Measurements from ENCODE around the gene ISG20.
"Not testable (repeated sequence)": the region's sequence is repeated elsewhere in the genome, so short reads cannot be mapped to it uniquely, and the experiment has no call there.

Gene ISG20

GRCh38 chr15:88618686-88619085 lies 20.1 kb upstream of the ISG20 start:
- DNase-seq (ENCODE audit: low spot score): no peak

- no peak for DNase-seq (ENCODE audit: low spot score)
Measured at GRCh38 chr15:88619796-88620195, 19.0 kb upstream of the ISG20 start.

DNA sequence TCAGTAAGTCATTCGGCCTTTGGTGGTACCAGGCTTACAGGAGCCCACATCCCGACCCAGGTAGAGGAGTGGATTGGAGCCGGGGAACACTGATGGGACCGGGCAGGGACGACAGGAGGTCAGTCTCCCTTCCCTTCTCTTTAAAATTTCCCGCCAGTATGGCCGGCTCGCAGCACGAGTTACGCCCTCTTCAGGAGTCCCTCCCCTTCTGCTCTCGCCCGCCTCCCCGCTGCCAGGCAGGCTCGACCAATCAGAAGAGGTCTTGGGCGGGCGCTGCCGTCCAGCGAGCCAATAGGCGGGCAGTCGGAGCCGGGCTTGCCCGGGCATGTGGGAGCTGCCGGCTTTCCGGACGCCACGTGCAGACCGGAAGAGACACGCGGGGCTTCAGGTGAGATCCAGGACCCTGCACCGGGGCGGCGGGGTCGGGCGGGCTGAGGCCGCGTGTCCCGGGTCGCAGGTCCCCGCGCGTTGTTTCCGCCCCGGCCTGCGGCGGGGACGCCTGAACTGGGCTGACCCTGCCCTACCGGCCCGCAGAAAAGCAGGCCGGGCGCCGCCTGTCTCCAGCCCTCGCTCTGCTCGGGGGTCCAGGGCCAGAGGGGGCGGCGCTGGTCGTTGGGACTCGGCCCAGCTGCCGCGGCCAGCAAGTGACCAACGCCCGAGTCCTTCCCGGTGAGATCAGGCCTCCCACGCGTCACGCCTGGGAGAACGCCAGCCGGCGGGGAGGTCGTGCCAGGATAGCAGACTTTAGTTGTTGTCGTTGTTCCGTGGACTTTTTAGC lies 17.6 kb upstream of the ISG20 start, which contains the start of gene AEN:
Gene AEN (plus strand): TSS at position 346 of the 778 bp plus-strand sequence. CDS start 4,870 bp downstream, outside the sequence.
- DNase-seq (ENCODE audit: low spot score): peak; percentile 96

DNA sequence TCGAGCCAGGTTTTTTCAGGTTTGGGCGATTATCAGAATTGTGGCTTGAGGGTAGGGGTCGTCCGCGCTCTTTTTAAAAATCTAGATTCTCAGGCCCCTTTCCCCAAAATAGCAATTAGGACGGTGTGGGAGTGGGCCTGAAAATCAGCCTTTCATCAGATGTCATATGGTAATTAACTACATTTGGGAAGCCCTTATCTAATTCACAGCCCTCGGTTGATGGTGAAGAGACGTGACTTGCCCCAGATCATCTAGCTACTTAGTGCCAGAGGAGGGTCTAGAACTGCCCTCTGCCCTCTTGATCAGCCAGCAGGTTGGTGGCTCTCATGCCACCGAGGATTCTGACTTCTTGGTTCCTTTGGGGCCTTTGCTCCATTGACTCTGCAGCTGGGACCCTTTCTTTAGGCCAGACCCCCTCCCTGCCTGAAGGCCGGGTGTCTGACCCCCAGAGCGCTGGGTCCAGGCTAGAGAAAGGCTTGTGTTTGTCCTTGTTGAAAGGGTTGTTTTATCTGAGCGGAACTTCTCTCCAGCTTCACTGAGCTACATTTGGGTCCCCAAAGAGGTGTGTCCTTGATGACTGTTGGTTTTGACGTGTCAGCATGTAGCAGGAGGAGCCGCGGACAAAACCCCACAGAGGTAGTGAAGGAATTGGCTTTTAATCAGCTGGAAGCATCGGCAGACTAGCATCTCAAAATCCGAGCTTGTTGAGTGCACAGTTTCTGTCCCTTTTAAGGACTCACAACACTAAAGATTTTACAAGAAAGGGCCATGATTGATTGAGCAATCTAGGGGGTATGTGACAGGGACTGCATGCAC lies 16.8 kb upstream of the ISG20 start:
- DNase-seq (ENCODE audit: low spot score): peak; percentile 72

GRCh38 chr15:88622605-88622975 lies 16.2 kb upstream of the ISG20 start:
- no peak for DNase-seq (ENCODE audit: low spot score)

GRCh38 chr15:88623061-88623460 lies 15.8 kb upstream of the ISG20 start:
- DNase-seq (ENCODE audit: low spot score): peak; percentile 23

DNA sequence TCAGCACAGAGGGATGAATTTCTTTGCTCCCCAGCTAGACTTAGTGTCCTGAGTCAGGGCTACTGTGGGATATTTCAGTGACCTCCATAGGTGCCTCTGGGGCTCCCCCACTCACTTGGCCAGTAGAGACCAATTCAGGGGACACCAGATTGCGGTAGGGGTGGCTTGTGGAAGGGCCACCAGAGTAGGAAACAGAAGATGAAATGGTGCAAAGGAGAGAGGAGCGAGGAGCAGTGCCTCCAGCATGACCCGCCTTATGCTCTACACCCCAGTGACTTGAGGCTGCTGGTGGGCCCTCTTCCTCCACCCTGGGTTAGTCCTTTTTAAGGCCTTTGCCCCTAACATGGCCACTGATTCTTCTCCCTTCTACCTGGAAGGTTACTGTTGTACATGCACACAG lies 15.2 kb upstream of the ISG20 start:
- no peak for DNase-seq (ENCODE audit: low spot score)

GRCh38 chr15:88624156-88624970 lies 14.5 kb upstream of the ISG20 start:
- peak; percentile 63 for DNase-seq (ENCODE audit: low spot score)

- no peak for DNase-seq (ENCODE audit: low spot score)
Measured at GRCh38 chr15:88624971-88625490, 13.8 kb upstream of the ISG20 start.

DNA sequence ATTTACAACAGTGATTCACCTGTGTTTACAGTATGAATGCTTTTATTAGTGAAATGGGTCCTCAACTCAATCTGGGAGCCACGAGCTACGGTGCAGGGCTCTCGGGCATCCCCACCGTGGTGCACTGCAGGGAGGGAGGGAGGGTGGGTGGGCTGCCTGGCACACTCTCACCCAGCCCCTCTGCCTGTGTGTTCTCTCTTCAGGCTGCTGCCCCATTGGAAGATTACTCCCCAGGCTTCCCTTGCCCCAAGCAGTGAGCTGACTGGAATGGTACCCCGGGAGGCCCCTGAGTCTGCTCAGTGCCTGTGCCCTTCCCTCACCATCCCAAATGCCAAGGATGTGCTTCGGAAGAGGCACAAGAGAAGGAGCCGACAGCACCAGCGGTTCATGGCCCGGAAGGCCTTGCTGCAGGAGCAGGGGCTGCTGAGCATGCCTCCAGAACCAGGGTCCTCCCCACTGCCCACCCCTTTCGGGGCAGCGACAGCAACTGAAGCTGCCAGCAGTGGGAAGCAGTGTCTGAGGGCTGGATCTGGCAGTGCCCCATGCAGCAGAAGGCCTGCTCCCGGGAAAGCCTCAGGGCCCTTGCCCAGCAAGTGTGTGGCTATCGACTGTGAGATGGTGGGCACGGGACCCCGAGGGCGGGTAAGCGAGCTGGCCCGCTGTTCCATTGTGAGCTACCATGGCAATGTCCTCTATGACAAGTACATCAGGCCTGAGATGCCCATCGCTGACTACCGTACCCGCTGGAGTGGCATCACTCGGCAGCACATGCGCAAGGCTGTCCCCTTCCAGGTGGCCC lies 12.7 kb upstream of the ISG20 start:
- no peak for DNase-seq (ENCODE audit: low spot score)

- DNase-seq (ENCODE audit: low spot score): peak; percentile 91
Measured at GRCh38 chr15:88627463-88627862, 11.4 kb upstream of the ISG20 start.

- no peak for DNase-seq (ENCODE audit: low spot score)
Measured at GRCh38 chr15:88628018-88628654, 10.7 kb upstream of the ISG20 start.

GRCh38 chr15:88629071-88629470 lies 9.7 kb upstream of the ISG20 start:
- DNase-seq (ENCODE audit: low spot score): no peak

- no peak for DNase-seq (ENCODE audit: low spot score)
Measured at GRCh38 chr15:88630141-88630721, 8.6 kb upstream of the ISG20 start.

GRCh38 chr15:88630798-88631463 lies 7.9 kb upstream of the ISG20 start:
- DNase-seq (ENCODE audit: low spot score): no peak

GRCh38 chr15:88631464-88632028 lies 7.3 kb upstream of the ISG20 start:
- DNase-seq (ENCODE audit: low spot score): no peak

DNA sequence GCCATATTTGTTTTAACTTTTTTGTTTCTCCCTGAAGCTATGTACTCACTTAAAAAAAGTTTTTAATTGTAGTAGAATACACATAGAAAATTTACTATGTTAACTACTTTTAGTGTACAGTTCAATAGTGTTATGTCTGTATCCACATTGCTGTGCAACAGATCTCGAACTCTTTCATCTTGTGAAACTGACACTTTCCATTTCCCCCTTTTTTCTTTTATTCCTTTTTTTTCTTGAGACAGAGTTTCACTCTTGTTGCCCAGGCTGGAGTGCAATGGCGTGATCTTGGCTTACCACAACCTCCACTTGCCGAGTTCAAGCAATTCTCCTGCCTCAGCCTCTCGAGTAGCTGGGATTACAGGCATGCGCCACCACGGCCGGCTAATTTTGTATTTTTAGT lies 6.0 kb upstream of the ISG20 start:
- not testable (repeated sequence) for DNase-seq (ENCODE audit: low spot score)

GRCh38 chr15:88634449-88634848 lies 4.4 kb upstream of the ISG20 start:
- no peak for DNase-seq (ENCODE audit: low spot score)

DNA sequence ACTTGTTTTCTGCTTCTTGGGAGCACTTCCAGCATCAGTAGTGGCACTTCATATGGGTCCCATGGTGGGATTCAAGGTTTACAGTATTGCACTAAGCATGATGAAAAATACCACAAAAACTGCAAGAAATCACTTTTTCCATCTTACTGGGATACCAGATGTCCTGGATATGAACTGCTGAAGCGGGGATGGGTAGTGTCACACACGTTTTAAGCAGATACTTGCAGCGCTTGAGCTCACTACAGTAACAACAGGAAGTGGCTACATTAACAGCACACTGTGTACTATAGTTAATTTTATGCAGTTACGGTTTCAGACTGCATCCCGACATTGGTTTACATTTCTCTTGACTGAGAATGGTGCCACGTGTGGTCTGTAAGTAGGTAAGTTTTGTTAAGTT lies 3.5 kb upstream of the ISG20 start:
- DNase-seq (ENCODE audit: low spot score): peak; percentile 73

Data from CD4-positive, alpha-beta T cell treated with Interleukin-6 at 100 ng/mL for 8 hours (primary cell).